Mucosa of descending colon (tissue), 3 donors: ENCODE results near the gene KCNA10. TPM values are rescaled to one million over a fixed set of nuclear protein-coding genes. Genes with fewer than 3 reads are reported as not detected.

Source experiments
- ATAC-seq: fragments of 200-7000 bp; cut with Tn5 transposase; one replicate; pipeline ENCODE4 v1.9.1; 2020; ENCODE audit warnings: mild to moderate bottlenecking, moderate library complexity
- DNase-seq, 3 donors: peaks; one replicate each; pipeline ENCODE4 v3.0.0-alpha.2; 2020
- H3K36me3 ChIP-seq: fragments of 200-600 bp; one replicate; pipeline ENCODE4 v1.8.0; 2021; ENCODE audit warnings: low read depth, mild to moderate bottlenecking
- H3K4me1 ChIP-seq: fragments of 200-600 bp; one replicate; pipeline ENCODE4 v1.8.0; 2021; ENCODE audit warnings: low read depth, mild to moderate bottlenecking
- H3K4me3 ChIP-seq: fragments of 200-600 bp; one replicate; pipeline ENCODE4 v1.8.0; 2021; ENCODE audit warnings: mild to moderate bottlenecking
- H3K9me3 ChIP-seq: fragments of 200-600 bp; one replicate; pipeline ENCODE4 v1.8.0; 2021; ENCODE audit warnings: mild to moderate bottlenecking
- intact Hi-C, 2 donors: fragments of 100-400 bp; cut with DNase I in 1 of 2; cut with micrococcal nuclease in 1 of 2; formaldehyde crosslinking; loops; one replicate each; pipeline versions ENCODE4 v1.11.0 to v1.11.1; 2022; cut with DNase I, micrococcal nuclease
- total RNA-seq, 3 donors: library from RNA; stranded (reverse); fragmentation: NEBNext Ultra II Directional in 2 of 3; extraction: Animal tissue kit (Norgen Biotek cat#: 25700) in 2 of 3; gene quantifications; one replicate each; pipeline versions ENCODE4 v1.2.1 to v1.2.4, GENCODE V29; 2021 to 2023
- TF ChIP-seq, protein P1 (sequence below): fragments of 200-600 bp; IDR thresholded peaks from one replicate; pipeline ENCODE4 v1.8.0; 2022; ENCODE audit warnings: antibody characterized with exemption, mild to moderate bottlenecking
- donor health status: DM: no; HTN: no; CAD: no; lungs with moderate emphysema.
- donor health status: DM: no; HTN: no; CAD: no.
- donor health status: DM: no; HTN: yes; CAD: no.

Gene KCNA10
- total RNA-seq, 3 donors from 2014 or later, result not detected

GRCh38 chr1:110541906-110542395, 23.0 kb upstream of the KCNA10 start:
- DNase-seq, result no peak
- no peaks in the 10 kb centered on the region for H3K4me1 ChIP-seq
- TF ChIP-seq, protein P1, sequence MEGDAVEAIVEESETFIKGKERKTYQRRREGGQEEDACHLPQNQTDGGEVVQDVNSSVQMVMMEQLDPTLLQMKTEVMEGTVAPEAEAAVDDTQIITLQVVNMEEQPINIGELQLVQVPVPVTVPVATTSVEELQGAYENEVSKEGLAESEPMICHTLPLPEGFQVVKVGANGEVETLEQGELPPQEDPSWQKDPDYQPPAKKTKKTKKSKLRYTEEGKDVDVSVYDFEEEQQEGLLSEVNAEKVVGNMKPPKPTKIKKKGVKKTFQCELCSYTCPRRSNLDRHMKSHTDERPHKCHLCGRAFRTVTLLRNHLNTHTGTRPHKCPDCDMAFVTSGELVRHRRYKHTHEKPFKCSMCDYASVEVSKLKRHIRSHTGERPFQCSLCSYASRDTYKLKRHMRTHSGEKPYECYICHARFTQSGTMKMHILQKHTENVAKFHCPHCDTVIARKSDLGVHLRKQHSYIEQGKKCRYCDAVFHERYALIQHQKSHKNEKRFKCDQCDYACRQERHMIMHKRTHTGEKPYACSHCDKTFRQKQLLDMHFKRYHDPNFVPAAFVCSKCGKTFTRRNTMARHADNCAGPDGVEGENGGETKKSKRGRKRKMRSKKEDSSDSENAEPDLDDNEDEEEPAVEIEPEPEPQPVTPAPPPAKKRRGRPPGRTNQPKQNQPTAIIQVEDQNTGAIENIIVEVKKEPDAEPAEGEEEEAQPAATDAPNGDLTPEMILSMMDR, result no peak
- no peak for ATAC-seq
- H3K4me3 ChIP-seq, result no peak overlapping the region
- intact Hi-C loops, result no loop called here
- no peaks in the 10 kb centered on the region for H3K36me3 ChIP-seq
- H3K9me3 ChIP-seq, result no peaks in the 10 kb centered on the region

- Histone ChIP-seq H3K4me3 (no peak overlapping the region), H3K4me1 (no peaks in the 10 kb centered on the region), H3K36me3 (no peaks in the 10 kb centered on the region), H3K9me3 (no peaks in the 10 kb centered on the region)
- TF ChIP-seq, protein P1, result no peak
- DNase-seq, result no peak
- ATAC-seq, result no peak
- intact Hi-C loops, result no loop called here
Observed at GRCh38 chr1:110540891-110541685, 22.1 kb upstream of the KCNA10 start.

DNA sequence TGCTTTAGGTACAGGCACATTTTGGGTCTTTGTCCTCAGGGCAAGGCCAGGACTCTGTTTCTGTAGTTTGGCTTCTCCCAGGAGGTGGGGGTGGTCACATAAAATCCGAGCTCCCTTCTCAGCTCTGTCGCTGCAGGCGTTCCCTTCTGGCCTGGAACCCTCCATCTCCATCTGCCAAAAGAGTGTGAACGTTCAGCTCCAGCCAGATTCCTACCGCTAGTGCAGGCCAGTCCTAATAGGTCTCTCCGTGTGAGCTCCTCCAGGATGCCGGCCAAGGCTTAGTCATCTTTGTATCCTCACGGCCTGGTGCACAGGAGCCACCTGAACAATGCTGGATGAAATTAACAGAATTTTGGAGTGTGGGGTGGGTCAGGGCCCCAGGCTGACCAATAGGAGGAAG, 19.9 kb upstream of the KCNA10 start:
- Histone ChIP-seq H3K4me3 (no peak overlapping the region), H3K36me3 (no peaks in the 10 kb centered on the region), H3K9me3 (no peaks in the 10 kb centered on the region), H3K4me1 (no peaks in the 10 kb centered on the region)
- TF ChIP-seq, protein P1, result no peak
- ATAC-seq (no peak), DNase-seq (no peak)
- intact Hi-C loops, result no loop called here

DNA sequence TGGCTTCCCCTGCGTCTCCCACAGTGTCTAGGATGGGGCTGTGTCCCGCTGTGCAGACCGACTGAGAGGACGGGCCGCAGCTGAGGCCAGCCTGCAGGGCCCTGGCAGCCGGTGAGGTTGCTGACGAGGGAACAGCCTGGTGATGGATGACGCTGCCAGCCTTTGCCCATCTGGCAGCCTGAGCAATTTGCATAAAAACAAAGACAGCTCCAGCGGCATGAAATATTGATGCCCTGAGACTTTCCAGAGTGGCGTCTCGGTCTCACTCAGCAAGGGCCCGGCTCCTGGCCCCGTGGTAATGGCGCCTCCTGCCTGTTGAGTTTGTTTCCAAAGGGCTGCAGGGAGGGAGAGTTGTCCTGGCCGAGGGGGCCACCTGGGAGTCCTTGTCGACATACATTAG, 19.1 kb upstream of the KCNA10 start:
- no peaks in the 10 kb centered on the region for H3K36me3 ChIP-seq
- DNase-seq, result no peak
- no peak for ATAC-seq
- intact Hi-C loops, result no loop called here
- no peak overlapping the region for H3K4me3 ChIP-seq
- TF ChIP-seq, protein P1, result no peak
- no peaks in the 10 kb centered on the region for H3K9me3 ChIP-seq
- H3K4me1 ChIP-seq, result no peaks in the 10 kb centered on the region

GRCh38 chr1:110535985-110536384, 17.0 kb upstream of the KCNA10 start:
- ATAC-seq, result no peak
- TF ChIP-seq, protein P1, result no peak

More at GRCh38 chr1:110535985-110536384, 17.0 kb upstream of the KCNA10 start:
- H3K4me3 ChIP-seq, result no peak overlapping the region
- DNase-seq, result no peak
- no peaks in the 10 kb centered on the region for H3K36me3 ChIP-seq
- no peaks in the 10 kb centered on the region for H3K4me1 ChIP-seq
- intact Hi-C loops, result no loop called here
- no peaks in the 10 kb centered on the region for H3K9me3 ChIP-seq
